ENCODE measurements around the gene BCAR1.

The BCAR1 gene

GRCh38 chr16:75287708-75288107 is 36.3 kb upstream of the BCAR1 start:
- ATAC-seq (ENCODE audit: insufficient read depth, low read depth) (no peak), DNase-seq (no peak)
- H2AFZ ChIP-seq (ENCODE audit: low read depth, low read length): no peak overlapping the region
- no peak overlapping the region for H3K9ac ChIP-seq (ENCODE audit: low read depth, low read length)
- peaks cover 2% of the 10 kb centered on the region for H3K9me3 ChIP-seq (ENCODE audit: insufficient read depth, low read length, severe bottlenecking)
- no peaks in the 10 kb centered on the region for H3K79me2 ChIP-seq (ENCODE audit: insufficient read depth, low read length)
- H3K4me3 ChIP-seq (ENCODE audit: low read depth in 1 of 2, low read length in 2 of 2): no peak overlapping the region
- H4K20me1 ChIP-seq (ENCODE audit: insufficient read depth, low read length): peaks cover 59% of the 10 kb centered on the region
- H3K4me2 ChIP-seq (ENCODE audit: insufficient read depth, low read length): no peak overlapping the region
- H3K27me3 ChIP-seq (ENCODE audit: insufficient read depth, low read length, poor library complexity): no peaks in the 10 kb centered on the region
- peaks cover 10% of the 10 kb centered on the region for H3K4me1 ChIP-seq (ENCODE audit: insufficient read depth, low read length)
- H3K36me3 ChIP-seq (ENCODE audit: insufficient read depth, low read length): peaks cover 28% of the 10 kb centered on the region
- H3K27ac ChIP-seq (ENCODE audit: low read length): no peak overlapping the region
- TF ChIP-seq CTCF (IDR thresholded peaks at IDR 0.05; ENCODE audit: borderline replicate concordance, extremely low read depth, low read length, poor library complexity, severe bottlenecking): no peak
- TF ChIP-seq EZH2 (IDR thresholded peaks at IDR 0.05; ENCODE audit: borderline replicate concordance, low read depth, low read length, severe bottlenecking): no peak

- Histone ChIP-seq H3K9me3 (ENCODE audit: insufficient read depth, low read length, severe bottlenecking) (peaks cover 2% of the 10 kb centered on the region), H3K79me2 (ENCODE audit: insufficient read depth, low read length) (no peaks in the 10 kb centered on the region), H3K4me1 (ENCODE audit: insufficient read depth, low read length) (peaks cover 10% of the 10 kb centered on the region), H3K27ac (ENCODE audit: low read length) (no peak overlapping the region), H2AFZ (ENCODE audit: low read depth, low read length) (no peak overlapping the region), H4K20me1 (ENCODE audit: insufficient read depth, low read length) (peaks cover 61% of the 10 kb centered on the region), H3K4me3 (ENCODE audit: low read depth in 1 of 2, low read length in 2 of 2) (no peak overlapping the region), H3K27me3 (ENCODE audit: insufficient read depth, low read length, poor library complexity) (peaks cover 3% of the 10 kb centered on the region), H3K4me2 (ENCODE audit: insufficient read depth, low read length) (no peak overlapping the region), H3K36me3 (ENCODE audit: insufficient read depth, low read length) (peaks cover 15% of the 10 kb centered on the region; the same call in 1 of the 2 replicates), H3K9ac (ENCODE audit: low read depth, low read length) (no peak overlapping the region)
- DNase-seq (no peak), ATAC-seq (ENCODE audit: insufficient read depth, low read depth) (no peak)
- TF ChIP-seq CTCF (IDR thresholded peaks at IDR 0.05; ENCODE audit: borderline replicate concordance, extremely low read depth, low read length, poor library complexity, severe bottlenecking): no peak
Measured at GRCh38 chr16:75286389-75286788, 35.0 kb upstream of the BCAR1 start.

- Histone ChIP-seq H4K20me1 (ENCODE audit: insufficient read depth, low read length) (peaks cover 25% of the 10 kb centered on the region), H3K79me2 (ENCODE audit: insufficient read depth, low read length) (no peaks in the 10 kb centered on the region), H3K36me3 (ENCODE audit: insufficient read depth, low read length) (no peaks in the 10 kb centered on the region), H3K9me3 (ENCODE audit: insufficient read depth, low read length, severe bottlenecking) (peaks cover 2% of the 10 kb centered on the region), H3K4me3 (ENCODE audit: low read depth in 1 of 2, low read length in 2 of 2) (no peak overlapping the region), H2AFZ (ENCODE audit: low read depth, low read length) (no peak overlapping the region), H3K27ac (ENCODE audit: low read length) (no peak overlapping the region), H3K4me2 (ENCODE audit: insufficient read depth, low read length) (no peak overlapping the region), H3K27me3 (ENCODE audit: insufficient read depth, low read length, poor library complexity) (peaks cover 7% of the 10 kb centered on the region), H3K4me1 (ENCODE audit: insufficient read depth, low read length) (no peaks in the 10 kb centered on the region), H3K9ac (ENCODE audit: low read depth, low read length) (no peak overlapping the region)
- TF ChIP-seq CTCF (IDR thresholded peaks at IDR 0.05; ENCODE audit: borderline replicate concordance, extremely low read depth, low read length, poor library complexity, severe bottlenecking): no peak
- no peak for TF ChIP-seq EZH2 (IDR thresholded peaks at IDR 0.05; ENCODE audit: borderline replicate concordance, low read depth, low read length, severe bottlenecking)
- no peak for ATAC-seq (ENCODE audit: insufficient read depth, low read depth)
- no peak for DNase-seq
Measured at GRCh38 chr16:75282466-75283281, 31.2 kb upstream of the BCAR1 start.

All from DND-41 (cell line).